GM19023 (cell line): Measurements from ENCODE around the gene RMDN2.
A peak's percentile ranks its signal among the peaks of the same experiment; 100 is the strongest.

Experiments used
- ATAC-seq: cut with Tn5 transposase; IDR thresholded peaks from one replicate; pipeline ENCODE4 v1.9.1; 2021; ENCODE audit warnings: mild to moderate bottlenecking, moderate library complexity; ENCODE audit not compliant: unreplicated experiment

Gene RMDN2, protein sequence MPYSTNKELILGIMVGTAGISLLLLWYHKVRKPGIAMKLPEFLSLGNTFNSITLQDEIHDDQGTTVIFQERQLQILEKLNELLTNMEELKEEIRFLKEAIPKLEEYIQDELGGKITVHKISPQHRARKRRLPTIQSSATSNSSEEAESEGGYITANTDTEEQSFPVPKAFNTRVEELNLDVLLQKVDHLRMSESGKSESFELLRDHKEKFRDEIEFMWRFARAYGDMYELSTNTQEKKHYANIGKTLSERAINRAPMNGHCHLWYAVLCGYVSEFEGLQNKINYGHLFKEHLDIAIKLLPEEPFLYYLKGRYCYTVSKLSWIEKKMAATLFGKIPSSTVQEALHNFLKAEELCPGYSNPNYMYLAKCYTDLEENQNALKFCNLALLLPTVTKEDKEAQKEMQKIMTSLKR

DNA sequence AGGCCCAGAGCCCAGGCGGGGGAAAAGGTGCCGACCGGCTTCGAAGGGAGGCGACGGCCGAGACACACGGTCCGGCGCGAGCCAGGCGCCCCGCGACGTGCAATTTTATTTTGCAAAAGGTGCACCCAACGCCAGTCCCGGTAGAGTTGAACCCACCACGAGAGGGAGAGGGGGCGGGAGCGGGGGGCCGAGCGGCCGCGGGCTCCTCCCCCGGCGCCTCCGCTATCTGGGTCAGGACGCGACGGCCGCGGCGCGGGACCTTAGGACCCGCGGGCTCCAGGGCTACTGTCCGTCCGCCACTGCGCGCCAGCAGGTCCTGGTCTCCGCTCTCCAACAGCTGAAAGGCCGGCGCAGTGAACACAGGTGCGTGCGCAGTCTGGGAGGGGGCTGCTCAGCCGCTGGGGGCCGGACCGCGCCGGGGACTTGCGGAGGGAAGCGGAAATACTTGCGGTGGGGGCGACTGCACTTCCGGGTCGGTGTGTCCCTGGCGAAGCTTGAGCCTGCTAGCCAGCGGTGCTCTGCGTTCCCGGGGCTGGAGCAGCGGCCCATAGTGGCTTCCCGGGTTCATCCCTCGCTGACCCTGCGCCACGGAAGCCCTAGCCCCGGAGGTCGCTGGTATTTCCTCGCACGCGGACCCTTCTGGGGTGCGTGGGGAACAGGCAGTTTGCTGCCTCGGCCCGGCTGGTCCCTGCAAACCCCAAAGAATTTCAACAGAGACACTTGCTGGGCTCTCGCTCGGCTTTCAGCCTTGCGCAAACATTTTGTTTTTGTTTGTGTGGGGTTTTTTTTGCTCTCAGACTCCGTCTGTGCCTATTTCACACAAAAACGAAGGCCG, at the start of gene RMDN2:
RMDN2 (plus strand) TSS at position 225 of the 835 bp plus-strand sequence. CDS start 3,991 bp downstream, outside the sequence.
- peak; percentile 92 for ATAC-seq

DNA sequence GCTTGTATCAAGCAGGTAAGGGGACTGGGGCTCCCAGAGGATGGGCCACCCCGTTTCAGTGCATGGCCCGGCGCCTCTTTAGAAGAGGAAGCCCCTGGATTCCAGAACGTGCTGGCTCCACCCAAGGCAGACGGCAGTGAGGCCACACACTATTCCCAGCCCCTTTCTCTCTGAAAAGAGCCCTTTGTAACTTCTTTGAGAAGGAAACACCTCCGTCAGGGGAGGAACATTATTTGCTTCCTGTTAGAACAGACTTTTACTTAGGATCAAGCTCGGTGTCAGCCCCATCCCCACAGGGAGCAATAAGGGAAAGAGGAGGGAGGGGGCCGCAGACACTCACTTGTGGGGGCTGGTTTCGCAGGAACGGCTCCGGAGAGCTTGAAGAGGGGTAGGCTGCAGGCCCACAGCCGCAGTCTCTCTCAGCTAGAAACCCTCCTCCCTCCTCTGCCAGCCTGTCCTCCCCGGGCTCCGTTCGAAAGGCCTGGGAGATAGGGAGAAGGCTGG, 49.6 kb upstream of the RMDN2 start:
- ATAC-seq: no peak

DNA sequence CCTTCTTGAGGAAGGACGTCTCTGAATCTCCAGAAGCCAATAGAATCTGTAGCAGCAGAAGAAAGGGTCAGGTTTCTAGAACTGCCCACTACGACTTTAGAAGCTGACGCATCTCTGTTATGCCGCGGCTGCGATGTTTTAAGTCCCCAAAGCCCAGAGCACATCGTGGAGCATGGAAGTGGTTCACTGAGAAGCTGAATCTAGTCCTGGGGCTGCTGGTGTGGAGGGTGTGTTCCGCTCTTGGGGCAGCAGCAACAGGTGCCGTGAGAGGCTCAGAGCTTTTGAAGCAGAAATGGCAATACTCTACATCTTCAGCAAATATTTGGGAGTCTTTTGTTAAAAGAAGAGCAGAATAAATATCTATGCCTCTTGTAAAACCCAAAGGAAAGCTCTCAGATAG, 48.9 kb upstream of the RMDN2 start:
- no peak for ATAC-seq

DNA sequence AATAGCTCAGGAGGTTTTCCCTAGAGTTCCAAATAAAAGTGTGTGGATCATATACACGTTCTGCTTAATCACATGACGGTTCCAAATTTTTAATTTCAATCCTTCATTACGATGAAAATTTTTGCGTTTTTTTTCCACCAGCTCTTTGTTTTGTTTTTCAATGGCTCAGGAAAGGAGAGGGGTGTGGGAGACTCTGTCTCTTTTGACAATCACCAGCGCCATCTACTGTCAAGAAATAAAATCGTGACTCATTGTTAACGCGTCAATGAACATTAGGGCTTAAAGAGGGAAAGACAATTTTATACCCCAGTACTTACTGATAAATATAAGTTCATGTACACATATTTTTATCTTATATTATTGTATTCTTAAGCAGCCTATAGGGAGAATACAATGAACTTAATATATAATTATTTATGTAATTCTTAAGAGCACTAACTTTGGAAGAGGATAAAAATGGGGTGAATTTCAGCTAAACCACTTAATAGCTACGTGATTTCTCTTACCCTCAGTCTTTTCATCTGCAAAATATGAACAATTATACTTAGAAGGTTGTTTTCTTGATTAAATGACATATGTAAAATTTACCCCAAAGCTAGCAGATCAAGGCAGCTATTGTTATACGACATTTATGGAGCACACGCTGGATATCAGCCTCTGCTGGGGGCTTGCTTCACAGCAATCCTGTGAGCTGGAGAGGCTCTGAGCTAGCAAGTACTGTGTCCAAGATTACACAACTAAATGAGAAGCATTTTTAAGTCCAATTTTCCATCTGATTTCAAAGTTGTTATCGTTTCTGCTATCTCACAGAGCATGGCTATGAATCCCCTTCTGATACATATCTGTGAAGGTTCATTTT, 47.4 kb upstream of the RMDN2 start:
- no peak for ATAC-seq

DNA sequence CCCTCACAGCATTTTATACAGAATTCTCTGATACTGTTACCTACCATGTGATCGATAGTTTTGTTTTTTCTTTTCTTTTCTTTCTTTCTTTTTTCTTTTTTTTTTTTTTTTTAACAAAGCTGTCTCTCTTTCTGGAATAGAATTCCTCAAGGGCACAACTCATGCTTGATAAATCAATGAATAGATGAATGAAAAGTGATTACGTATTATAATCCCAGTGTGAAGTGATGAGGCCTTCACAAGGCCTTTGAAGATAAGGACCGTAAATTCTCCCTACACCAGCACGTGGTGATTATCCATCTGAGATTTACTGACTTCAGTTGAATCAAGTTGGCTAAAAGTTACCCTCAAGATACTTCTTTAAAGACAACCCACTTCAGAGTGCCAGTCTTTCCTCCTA, 46.6 kb upstream of the RMDN2 start:
- no peak for ATAC-seq

DNA sequence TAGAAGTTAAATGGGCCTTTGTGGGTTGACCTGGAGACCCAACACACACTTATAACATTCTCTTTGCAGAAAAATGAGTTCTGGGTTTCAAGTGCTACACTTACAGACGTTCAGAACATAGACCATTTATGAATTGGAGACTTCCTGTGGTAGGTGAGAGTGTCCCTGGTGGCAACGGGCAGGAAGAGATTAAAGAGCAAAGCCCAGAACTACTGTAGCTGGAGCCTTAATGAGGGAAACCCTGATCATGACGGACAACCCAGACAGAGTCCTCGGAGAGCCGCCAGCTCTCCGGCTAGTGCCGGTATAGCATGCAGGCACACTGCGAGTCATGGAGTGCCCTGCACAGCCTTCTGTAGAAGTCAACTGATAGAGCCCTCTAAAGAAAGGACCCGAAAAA, 44.5 kb upstream of the RMDN2 start:
- ATAC-seq: no peak

DNA sequence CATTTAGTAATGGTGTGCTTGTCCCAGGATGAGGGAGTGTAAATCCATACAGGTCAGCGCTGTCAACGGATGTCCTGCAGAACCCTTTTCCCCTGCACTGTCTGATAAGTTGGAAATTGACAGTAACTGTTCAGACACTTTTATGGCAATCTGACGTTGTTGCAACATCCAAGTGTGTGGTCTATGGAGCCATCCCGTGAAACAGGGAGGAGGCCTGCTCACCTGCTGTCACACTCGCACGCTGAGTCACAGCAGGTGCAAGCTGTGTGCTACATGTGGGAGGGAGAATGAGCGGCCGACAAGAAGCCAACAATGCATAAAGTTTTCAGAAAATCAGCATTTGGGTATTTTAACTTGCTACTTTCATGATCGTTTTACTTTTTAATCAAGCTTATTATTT, 43.7 kb upstream of the RMDN2 start:
- ATAC-seq: no peak

DNA sequence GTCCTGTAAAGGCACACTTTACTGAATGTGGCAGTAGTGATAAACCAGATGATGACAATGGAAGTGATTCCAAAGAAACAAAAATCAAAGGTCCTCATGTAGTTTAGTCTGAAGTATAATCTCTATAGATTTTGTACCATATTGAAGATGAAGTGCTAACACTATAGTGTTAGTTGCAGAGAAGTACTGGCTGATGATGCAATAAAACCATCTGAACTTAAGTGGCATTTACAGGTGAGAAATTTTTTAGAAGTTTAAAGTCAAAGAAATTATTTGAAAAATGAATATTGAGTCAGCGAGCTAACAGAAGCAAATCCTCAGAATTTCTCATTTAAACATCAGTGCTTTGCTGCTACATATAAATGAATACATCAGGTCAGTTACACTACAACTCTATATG, 43.1 kb upstream of the RMDN2 start:
- no peak for ATAC-seq

DNA sequence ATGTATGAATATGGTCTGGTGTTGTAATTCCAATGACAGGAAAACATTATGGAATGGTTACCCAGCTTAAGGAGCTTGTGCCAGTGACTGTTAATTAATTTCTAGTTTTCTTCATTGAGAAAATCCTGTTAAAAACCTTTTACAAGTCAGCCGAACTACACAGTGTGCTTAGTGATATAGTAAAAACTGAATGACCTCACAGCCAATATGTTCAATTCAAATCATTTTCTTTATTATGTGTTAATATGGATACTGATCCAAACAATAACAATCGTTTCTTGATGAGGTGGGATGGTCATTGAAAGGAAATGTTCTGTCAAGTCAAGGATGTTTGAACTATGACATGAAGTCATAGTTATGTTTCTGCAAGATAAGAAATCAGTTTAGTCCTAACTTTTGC, 41.6 kb upstream of the RMDN2 start:
- ATAC-seq: no peak

DNA sequence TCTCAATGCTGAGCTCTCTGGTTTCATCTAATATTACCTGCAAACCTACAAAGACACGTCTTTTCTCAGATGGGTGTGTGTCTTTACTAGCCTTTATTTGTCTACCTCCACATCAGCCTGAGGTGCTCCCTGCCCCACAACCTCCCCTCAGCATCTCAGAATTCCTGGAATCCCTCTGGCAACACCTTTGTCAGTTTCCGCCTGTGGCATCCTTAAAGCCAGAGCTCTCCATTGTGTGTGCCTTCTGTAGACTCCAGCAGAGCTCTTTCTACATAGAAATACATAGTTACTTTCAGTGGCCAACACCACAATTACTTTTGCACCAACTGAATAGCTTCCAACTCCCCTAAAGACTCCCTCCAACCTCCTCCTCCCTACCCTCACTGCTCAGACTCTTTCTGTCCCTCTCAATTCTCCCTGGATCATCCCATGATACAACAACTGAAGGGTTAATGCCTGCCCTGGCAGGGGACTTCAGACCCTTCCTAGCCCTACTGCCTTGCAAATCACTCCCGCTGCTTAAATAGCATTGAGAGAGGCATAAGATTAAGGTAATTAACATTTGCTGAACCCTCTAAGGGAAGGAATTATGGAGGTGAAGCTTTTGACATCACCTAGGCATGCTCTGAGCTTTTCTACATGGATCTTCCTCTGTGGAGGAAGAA, 39.6 kb upstream of the RMDN2 start:
- no peak for ATAC-seq

DNA sequence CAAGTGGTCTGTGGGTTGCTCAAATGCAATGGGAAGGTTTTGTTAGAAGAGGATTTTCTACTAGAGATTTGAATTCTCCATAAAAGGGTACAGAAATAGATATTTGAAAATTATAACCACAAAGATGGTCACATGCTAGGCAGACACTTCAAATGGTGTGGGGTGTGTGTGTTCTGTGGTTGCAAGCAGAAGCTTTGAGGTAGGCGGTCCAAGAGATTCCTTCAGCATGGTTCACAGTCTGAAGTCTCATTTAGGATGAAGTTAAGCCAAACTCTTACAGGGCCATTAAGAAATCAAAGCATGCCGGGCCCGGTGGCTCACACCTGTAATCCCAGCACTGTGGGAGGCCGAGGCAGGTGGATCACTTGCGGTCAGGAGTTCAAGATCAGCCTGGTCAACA, 38.3 kb upstream of the RMDN2 start:
- no peak for ATAC-seq

DNA sequence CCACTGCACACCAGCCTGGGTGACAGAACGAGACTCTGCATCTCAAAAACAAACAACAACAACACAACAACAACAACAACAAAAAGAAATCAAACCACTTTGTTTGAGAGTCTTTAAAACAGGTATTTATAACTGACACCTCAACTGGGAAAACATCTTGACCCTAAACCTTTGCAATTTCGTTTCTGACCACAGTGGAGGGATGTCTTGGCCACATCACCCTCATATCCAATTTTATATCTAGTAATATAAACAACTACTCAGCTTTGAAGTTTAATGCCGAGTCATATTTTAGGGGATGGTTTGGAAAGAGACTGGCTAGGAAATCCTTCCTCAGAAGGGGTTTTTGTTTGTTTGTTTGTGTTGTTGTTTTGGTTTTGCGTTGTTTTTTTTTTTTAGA, 37.8 kb upstream of the RMDN2 start:
- no peak for ATAC-seq

DNA sequence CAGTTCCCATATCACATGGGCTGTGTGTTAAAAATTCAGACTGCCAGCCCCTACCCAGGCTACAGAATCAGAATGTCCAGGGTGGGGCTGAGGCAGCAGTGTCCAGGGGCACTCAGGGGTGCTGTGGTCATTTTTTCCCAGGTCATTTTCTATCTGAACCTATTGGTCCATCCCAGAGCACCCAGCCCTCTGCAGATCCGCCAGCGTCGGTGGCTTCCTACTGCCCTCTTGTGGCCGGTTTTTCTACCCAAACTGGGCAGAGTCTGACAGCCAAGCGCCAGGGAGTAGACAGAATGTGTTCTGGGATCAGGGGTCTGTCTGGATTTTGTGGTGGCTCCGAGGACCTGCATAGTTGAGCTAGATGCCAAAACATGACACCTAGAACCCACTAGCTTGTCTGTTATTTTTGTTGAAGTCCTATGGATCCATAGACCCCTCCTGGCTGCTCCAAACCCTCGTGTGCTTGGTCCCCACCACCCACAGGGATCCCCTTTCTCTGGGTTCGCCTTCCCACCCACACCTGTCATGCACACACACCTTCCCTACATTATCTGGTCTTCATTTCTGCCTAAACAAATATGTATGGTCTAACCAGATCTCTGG, 34.1 kb upstream of the RMDN2 start:
- ATAC-seq: no peak

DNA sequence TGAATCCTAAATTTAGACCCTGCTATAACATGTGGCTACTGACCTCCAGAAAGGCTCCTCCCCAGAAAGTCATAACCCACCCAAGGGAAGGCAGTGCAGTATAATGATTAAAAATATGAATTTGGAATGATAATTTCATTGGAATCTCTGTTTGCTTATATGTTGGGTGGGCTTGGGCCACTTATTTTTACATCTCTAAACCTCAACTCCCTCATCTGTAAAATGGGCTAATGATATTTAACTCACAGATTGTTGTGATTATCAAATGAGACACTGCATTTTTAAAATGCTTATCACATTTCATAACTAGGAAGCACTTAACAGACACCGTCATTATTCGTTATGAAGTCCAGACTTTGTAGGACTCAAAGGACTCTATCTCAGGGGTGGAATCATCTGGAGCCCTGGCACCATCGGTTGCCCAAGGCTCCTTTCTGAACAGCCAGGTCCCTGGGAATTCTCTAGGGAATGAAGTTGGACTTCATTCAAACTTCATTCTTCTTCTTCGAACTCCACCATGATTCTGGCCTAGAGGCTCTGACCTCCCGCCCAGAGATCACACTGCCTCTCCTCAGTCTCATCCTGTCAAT, 33.1 kb upstream of the RMDN2 start:
- ATAC-seq: no peak

DNA sequence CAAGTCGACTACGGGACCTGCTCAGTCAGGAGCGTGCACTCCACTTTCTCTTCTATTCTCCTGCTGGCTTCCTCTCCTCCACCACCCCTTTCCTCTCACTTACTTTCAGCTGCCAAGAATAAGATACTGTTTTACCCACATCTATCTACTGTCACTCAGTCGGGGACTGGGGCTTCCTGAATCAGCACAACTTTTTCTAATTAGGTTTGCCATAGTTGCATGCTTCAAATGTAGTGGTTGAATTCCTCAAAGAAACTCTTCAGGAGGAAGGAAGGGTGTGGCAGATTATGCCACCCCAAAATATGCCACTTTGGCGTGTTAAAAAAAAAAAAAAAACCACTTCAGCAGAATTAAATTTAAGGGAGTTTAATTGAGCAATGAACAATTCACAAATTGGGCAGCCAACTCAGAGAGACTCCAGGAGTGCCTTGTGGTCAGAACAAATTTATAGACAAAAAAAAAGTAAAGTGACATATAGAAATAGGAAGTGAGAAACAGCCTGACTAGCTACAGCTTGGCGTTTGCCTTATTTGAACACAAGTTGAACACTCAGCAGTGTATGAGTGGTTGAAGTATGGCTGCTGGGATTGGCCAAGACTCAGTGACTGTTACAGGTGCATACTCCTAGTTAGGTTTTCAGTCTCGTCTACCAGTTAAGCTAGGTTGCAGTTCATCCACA, 32.5 kb upstream of the RMDN2 start:
- peak; percentile 72 for ATAC-seq

DNA sequence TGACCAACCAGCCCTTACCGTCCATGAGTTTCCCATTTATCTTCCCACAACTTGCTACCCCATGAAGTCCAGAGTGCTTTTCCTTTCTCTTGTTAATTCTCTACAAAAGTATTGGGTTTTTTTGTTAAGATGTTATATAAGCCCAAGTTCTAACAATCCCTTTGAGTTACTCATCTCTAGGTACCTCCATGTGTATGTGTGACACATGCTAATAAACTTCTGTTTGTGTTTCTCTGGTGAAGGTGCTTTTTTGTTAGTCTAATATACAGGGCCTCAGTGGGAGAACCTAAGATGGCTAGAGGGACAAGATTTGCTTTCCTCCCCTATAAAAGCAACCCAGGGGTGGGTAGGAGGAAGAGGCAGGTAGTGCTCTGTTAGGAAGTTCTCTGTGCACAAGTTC, 31.8 kb upstream of the RMDN2 start:
- no peak for ATAC-seq

DNA sequence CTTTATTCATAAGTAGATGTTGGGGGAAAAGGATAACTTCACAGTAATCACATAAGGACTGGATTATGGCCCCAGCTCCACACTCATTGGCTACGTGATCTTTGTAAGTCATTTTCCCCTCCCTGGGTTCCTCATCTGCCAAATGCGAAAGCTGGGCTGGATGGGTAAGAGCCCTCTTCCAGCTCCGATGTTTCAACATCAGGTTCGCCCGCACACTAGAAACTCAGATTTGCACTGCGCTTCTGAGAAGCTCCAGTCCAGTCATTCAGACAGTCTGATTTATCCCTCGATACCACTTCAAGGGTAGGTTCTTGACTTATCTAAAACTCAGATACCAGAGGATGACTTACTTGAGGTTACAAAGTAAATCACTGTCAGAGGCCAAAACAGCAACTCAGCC, 31.0 kb upstream of the RMDN2 start:
- no peak for ATAC-seq

DNA sequence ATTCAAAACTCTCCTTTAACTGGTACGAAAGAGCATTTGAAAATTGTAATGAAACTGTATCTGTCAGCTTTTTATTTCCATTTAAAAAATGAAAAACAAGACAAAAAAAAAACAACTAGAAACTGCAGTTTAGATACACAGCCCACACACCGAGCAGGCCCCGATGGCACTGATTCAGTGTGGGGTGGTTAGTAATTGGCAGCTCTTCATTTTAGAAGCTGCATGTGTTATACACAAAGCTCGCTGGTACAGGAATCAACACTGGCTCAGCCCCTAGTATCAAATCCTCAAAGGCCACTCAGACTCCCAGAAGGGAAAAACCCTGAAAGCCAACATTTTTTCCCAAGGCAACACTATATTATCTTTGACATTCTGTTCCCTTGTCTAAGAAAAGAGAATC, 30.5 kb upstream of the RMDN2 start:
- no peak for ATAC-seq

DNA sequence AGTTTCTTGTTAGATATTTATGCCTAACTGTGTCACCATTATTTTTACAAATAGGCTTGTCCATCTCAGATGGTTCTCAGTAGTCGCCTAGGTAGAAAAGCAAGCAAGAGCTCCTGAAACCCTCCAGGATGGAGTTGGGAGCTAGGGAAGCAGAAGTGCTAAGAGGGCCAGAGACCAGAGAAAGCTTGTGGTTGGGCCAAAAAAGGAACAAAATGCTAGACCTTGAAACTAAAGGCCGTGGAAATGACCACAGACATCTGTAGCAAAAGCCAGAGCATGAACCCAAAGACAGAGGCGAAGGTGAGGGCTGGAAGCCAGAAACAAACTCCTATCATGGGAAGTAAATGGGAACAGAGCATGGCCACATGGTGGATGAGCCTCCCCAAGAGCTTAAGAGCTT, 29.9 kb upstream of the RMDN2 start:
- ATAC-seq: no peak
